Activated T-cell treated with anti-CD3 and anti-CD28 coated beads, Interleukin-2, amount 50 U/mL, for 1 hour (primary cell): ENCODE results near the gene PTPRM.
"Not testable (repeated sequence)": the region's sequence is repeated elsewhere in the genome, so short reads cannot be mapped to it uniquely, and the experiment has no call there.

Experiments used
- DNase-seq: peaks from one replicate; pipeline ENCODE4 v3.0.0-alpha.2; 2020

PTPRM gene

DNA sequence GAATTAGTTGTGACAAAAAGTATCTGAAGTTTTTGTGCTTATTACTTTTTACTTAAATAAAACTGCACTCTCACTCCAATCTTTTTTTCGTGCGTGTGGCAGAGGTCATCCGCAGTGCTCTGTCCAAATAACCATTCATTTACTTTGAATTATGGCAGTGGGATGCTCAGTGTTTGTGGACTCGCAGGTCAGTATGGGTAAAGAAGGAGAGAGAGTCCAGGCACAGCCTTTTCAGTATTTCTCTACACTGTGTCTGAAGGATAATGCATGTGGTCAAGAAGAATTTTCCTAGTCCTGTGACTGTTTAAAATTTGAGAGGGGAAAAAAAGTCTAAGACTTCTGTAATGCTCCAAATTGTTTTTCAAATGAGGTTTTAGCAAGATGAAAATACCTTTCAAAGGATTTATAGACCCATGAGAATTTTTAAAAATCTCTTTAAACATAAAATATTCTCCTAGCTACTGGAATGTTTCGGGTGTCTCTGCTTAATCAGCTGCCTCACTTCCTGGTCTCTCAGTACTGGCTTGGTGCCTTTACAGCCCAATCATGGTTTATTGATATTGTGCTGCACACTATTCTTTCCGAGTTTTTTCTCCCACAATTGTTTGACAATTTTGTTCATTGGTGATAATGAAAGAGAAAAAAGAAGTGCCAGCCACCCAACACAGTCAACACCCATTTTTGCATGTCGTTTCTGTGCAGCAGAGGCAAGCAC, 453.2 kb downstream of the PTPRM start:
- DNase-seq, result no peak

DNA sequence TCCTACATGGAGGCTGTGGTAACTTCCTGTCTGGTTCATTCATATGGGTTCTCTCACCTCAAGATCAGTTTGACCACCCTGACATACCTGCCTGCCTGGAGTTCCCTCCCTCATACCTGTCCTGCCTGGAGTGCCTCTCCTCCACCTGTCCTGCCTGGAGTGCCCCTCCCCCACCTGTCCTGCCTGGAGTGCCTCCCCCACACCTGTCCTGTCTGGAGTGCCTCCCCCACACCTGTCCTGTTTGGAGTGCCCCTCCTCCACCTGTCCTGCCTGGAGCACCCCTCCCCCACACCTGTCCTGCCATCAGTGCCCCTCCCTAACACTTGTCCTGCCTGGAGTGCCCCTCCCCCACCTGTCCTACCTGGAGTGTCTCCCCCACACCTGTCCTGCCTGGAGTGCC, 461.9 kb downstream of the PTPRM start:
- no peak for DNase-seq

DNA sequence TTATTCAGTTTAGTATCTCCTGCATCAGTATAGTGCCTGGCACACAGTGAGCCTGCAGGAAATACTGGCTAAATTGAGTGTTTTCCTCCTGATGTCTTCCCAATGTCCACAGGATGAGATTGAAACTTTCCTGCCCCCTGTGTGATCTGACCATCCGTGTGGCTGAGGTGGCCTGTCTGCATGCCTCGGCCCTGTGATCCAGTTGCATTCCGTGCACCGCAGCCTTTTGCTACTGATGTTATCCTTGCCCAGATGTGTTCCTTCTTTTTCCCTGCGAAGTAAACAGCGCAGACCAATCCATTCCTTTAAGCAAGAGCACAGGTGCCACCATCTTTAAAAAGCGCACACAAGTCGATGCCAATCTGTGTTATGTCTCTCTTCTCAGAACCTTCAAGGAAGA, 462.6 kb downstream of the PTPRM start:
- DNase-seq, result no peak

DNA sequence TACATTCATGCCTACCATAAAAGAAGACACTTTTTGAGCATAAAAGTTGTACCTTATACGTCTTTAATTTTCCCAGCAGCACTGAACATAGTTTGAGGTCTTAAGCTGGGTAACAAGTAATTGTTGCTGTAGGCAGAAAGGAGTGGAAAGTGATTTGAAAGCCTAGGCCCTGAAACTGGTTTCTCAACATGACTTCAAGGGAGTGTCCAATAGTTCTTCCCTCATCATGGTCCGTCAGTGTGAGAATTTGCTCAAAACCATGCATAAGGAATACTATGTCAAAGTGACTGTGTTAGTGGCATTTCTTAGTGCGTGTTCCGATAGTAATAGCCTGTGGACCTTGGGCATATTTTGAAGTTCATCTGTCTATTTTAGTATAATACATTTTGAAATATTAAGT, 463.1 kb downstream of the PTPRM start:
- no peak for DNase-seq

DNA sequence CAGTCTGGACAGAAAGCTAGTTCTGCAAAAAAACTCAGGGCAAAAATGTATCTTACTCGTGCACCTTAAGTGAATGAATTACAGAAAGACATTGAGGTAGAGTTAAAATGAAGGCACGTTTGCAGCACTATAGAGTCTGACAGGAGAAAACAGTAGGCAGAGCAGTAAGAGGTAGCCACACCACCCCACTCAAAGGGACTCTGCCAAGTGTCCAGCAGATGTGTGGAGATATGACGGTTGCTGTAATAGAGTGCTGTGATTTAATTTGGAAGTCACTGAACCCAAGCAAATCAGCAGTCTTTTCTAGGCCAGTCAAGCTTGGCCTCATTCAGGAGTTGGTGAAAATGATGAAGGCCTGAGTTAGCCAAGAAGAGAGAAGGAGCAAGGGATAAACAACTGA, 464.4 kb downstream of the PTPRM start:
- DNase-seq, result no peak

DNA sequence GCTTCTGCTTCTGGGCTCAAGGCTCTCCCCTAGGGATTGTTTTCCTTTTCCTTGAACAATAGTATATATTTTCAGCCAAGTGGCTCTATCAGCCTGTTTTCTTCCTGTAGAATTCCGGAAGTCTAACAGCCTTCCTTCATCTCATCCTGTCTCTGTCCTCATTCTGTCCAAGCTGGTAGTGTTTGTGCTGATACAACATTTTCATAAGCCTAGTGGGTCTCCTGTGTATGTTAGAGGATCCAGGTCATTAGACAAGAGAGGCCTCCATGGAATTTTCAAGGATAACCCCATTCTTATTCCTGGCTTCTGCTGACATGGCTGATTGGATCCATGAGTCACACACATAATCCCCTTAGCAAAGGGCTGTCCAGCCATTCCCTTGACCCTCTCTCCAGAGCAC, 467.6 kb downstream of the PTPRM start:
- no peak for DNase-seq

DNA sequence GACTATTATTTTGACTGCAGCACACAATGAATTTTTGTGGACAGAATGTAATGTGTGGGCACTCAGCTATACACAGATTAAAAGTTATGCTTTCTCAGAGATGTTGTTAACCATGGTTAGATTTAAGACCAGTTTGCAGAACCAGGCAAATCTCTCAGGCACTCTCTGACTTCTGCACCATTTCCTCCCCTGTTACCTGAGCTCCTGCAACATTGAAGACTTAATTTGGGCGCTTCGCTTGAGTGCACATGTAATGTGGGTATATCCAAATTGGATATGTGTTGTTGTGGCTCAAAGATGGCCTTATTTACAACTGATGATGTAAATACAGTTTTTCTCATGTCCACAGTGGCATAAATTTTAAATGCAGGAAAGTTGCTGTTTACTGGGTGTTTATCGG, 469.4 kb downstream of the PTPRM start:
- no peak for DNase-seq

DNA sequence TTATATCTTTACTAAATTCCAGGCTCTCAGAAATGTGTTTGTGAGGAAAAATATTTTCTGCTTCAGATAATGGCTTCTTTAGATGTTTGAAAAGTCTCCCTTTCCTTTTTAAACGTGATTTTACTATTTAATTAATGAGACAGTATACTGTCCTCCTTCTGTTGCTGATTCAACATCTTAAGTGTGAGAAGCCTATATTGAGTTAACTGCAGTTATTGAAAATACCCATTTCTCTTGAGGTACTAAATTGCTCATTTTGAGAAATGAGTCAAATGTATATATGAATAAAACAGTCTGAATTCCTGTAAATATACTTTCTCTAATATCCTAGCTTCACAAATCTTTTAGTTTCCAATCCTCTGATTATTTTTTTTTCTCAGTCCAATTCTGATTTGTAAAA, 470.2 kb downstream of the PTPRM start:
- no peak for DNase-seq

DNA sequence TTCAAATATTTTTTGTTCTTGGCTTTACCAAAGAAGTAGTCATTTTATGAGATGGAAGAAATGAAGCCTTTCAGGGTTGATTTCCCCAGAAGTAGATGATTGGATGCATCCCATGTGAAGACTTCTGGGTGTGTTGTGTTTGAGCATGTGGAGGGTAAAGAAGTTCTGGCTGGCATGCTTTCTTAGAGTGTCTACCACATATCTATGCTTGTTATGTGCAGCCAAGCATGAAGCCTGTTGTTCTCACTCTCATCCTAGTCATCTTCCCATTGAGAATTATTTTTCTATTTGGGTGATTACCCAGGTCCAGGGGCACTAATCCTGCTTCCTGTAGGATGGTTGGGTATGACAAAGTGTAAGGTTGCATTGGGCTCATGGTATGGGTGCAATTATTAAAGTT, 472.9 kb downstream of the PTPRM start:
- DNase-seq, result no peak

DNA sequence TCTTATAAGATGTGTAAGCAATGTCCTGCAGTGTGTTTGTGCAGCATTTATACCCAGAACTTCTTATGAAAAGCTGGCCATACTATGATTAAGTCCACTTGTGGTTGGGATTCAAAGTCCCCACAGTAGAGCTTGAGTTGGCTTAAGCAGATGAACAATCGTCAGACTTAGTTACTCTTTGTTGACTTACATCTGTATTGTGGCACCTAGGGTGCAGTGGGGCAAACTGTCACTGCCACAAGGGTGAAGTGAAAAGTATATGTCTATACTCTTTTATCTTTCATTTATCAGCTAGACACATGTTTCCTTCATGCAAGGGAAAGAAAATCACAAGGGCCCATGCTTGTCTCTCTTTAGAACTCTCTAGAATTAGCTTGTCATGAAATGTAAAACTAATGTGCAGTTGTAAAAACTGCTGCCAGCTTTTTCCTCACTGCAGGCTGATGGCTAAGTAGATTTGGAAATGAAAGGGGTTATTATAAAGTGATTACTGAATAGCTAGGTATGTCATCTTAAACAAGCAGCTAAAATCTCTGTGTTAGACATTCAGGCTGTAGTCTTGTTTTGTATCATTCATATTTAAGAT, 474.5 kb downstream of the PTPRM start:
- no peak for DNase-seq

DNA sequence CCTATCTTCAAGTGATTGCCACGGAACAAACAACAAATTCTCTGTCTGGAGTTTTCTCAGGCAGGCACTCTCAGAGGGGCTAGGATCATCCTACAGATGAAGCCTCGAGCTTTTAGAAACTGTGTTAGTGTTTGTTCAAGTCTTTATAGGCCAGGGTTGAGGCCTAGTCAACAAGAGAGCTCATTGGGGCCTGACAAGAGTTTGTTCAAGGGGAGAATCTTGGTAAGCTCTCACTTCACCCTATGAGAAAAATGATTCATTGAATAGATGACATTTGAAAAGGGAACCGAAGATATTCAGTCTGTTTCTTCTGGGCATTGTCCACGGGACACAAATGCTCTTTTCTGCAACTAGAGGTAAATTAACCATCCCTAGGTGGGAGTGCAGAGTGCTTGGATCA, 476.9 kb downstream of the PTPRM start:
- DNase-seq, result no peak

DNA sequence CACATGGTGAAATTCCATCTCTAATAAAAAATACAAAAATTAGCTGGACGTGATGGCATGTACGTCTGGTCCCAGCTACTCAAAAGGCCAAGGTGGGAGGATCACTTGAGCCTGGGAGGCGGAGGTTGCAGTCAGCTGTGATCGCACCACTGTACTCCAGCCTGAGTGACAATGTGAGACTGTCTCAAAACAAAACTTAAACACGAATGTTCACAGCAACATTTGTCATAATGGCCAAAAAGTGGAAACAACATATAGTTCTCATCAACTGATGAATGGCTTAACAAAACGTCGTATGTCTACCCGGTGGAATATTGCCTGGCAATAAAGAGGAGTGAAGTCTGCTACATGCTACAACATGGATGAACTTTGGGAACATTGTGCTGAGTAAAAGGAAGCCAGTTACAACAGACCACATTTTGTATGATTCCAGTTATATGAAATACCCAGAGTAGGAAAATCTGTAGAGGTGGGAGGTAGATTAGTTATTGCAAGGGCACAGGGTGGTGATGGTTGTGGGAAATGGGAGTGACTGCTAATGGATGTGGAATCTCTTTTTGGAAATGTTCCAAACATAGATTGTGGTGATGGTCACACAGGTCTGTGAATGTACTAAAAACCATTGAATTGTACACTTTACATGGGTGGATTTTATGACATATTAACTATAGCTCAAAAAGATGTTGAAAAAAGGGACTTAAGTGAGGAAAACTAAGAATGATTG, 478.2 kb downstream of the PTPRM start:
- no peak for DNase-seq

DNA sequence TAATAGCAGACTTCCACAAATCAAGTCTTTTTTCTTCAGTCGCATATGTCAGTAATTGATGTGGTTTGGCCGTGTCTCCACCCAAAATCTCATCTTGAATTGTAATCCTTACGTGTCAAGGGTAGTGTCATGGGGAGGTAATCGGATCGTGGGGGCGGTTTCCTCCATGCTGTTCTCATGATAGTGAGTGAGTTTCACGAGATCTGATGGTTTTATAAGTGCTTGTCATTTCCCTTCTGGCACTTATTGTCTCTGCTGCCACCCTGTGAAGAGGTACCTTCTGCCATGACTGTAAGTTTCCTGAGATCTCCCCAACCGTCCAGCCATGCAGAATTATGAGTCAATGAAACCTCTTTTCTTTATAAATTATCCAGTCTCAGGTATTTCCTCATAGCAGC, 478.8 kb downstream of the PTPRM start:
- no peak for DNase-seq

DNA sequence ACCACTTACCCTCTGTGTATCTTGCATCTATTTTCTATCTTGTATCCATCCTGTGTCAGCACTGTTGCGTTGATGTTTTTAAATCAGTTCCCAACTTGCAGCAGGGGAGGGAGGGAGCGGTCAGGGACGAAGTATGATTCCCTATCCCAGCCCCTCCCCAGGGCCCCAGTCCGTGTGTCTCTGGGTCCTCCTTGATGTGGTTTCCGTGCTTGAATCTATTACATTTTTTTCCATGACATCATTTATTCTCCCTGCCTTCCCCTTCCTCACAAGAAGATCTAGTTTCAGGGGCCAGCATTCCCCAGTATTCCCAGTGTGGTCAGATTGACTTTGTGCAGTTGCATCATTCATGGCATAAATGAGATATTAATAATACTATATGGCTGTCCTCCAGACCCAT, 479.3 kb downstream of the PTPRM start:
- DNase-seq, result no peak

DNA sequence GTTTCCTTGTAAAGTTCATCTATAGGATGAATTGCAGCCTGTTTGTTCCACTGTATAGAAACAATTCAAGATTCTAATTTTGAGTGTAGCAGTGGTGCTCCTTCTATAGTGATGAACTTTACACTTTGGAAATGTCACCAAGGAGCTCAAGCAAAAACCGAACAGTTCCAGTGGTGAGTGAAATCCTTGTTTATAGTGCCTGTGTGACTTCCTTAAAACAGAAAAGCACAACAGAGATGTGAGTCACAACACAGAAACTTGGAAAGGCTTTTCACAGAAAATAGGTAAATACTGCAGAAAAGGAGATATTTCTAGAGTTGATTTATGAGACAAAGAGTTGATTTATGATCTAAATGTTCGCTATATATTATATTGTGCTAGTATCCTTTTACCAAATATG, 482.0 kb downstream of the PTPRM start:
- DNase-seq, result no peak

DNA sequence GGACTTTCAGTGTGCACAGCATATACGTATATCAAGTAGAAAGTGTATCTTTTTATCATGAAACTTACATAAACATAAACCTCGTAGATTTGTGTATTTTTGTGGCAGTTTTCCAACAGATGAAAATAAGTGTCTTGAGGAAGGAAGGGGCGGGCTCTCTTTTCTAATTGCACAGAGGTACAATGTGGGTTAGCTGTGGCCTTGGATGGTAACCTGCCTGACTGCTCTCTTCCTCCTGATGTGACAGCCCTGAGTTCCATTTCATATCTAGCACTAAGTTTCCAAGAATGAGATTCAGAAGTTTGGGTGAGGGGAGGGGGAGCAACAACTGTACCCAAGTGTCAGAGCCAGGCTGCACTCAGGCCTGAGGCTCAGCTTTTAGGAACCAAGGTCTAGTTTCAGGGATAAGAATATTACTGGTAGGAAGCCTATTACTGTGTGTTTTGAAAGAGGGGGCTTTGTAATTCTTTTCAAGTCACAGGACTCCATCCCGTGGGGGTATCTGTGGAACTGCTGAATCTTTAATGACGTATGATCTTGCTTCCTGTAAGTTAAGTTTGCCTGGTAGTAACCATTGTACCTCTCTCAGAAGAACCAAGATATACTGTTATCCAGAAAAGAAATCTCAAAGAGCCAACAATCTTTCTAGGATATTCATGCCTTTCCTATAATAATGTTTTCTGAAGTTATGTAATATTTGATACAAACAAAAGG, 483.7 kb downstream of the PTPRM start:
- no peak for DNase-seq

DNA sequence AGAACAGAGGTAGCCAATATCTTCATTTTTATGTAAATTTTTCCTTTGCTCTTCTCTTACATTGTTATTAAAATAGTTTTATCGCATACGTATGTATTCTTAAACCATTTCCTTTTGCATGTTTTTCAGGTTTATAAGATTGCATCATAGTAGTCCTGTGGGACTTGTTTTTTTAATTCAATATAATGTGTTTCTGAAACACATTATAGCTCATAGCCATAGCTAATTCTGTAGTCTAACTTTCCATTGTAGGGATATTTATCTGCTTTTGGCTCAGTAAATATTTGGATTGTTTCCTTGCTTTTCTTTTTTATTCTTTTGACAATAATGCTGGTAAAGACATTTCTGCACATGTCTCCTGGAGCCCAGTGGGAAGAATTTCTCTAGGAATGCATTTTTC, 484.3 kb downstream of the PTPRM start:
- DNase-seq, result no peak

DNA sequence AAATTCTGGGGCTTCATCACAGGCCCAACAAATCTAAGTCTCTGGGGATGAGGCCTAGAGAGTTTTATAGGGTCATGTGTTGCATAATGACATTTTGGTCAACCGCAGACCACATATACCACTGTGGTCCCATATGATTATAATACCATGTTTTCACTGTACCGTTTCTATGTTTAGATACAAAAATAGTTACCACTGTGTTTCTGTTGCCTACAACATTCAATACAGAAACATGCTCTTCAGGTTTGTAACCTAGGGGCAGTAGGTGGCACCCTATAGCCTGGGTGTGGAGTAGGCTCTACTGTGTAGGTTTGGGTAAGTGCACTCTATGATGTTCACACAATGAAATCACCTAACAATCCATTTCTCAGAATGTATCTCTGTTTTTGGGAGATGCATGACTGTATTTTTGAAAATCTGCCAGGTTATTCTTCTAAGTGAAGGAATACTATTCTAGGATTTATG, 485.2 kb downstream of the PTPRM start:
- no peak for DNase-seq

DNA sequence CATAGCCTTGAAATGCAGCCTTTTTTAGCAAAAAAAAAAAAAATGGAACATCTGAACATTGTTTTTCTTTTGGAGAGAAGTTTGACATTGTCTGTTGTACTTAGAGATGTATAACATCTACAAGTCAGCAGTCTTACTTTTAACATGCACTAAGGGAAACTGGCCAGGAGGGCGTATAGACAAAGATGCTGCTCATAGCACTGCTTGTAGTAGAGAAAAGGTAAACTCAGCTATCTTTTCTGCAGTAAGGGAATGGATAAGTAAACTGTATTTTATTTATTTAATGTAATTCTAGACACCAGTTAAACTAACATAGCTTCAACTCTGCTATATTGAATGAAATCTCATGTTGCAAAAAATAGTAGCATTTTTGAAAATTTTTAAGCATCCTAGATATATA, 489.6 kb downstream of the PTPRM start:
- DNase-seq, result no peak

DNA sequence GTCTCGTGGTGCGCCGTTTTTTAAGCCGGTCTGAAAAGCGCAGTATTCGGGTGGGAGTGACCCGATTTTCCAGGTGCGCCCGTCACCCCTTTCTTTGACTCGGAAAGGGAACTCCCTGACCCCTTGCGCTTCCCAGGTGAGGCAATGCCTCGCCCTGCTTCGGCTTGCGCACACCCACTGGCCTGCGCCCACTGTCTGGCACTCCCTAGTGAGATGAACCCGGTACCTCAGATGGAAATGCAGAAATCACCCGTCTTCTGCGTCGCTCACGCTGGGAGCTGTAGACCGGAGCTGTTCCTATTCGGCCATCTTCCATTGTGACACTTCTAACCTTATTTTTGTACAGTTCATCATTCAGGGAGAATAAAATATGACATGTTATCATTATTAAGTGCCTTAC, 496.0 kb downstream of the PTPRM start:
- not testable (repeated sequence) for DNase-seq

DNA sequence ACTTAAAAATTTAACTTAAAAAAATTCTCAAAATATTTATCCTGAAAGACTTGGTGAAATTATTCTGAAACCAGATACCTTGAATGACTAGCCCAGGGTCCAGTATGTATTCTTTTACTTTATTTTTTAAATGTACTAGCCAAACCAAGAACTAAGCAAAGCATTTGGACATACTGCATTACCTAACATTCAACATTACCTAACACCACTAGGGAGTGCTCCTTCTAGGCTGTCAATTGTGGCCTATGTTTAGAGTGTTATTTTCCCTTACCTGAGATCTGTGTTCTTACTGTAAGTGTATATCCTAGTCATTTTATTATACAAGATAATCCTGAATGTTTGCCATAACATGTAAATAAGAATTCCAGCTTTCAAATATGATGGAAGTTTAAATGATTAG, 496.6 kb downstream of the PTPRM start:
- no peak for DNase-seq

DNA sequence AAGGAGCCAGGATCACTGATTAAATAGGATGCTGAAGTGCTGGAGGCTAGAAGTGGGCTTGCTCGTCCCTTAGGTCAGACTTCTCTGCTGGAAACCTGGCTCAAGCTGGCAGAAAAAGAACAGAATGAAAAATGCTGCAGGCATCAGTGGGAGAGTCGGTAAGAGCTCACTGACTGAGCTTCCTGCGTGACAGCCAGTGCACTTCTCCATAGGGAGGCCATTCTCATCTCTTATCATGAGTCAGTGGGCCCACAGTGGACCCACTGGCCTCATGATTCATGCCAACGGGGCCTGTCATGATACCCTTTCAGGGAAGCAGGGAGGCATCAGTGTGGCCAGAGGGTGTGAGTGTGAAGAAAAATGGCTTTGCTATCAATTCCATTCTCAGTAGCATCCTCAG, 498.2 kb downstream of the PTPRM start:
- no peak for DNase-seq

DNA sequence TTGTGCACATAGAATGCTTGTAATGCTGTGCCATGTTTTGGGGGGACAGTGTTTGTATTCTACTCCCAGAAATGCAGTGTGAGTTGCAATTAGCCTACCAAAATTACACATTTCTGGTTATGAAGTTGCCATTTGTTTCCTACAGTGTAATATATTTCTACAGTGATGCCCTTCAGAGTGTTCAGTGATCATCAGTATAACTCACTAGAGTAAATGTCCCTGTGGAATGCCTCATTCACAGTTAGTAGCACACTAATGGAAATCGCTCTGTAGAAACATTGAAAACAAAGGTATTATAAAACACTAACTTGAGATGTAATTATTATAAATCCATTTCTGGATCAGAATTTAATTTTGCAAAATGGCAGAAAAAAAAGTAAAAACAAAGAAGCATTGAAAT, 498.7 kb downstream of the PTPRM start:
- no peak for DNase-seq

DNA sequence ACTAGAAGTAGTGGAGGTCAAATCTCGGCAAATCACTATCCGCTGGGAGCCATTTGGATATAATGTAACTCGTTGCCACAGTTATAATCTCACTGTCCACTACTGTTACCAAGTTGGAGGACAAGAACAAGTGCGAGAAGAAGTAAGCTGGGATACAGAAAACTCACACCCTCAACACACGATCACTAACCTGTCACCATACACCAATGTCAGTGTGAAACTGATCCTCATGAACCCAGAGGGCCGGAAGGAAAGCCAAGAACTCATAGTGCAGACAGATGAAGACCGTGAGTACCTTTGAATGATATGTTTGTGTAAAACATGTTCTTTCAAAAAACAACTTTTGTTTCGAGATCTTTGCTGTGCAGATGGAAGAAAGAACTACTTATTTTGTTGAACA, 502.6 kb downstream of the PTPRM start:
- no peak for DNase-seq
